Hepatocyte (in vitro differentiated cells): ENCODE results near the gene RBAK. TPM values are rescaled to one million over a fixed set of nuclear protein-coding genes. Genes with fewer than 3 reads are reported as not detected.
"Not testable (repeated sequence)": the region's sequence is repeated elsewhere in the genome, so short reads cannot be mapped to it uniquely, and the experiment has no call there.

Source experiments
- DNase-seq: peaks from one replicate; pipeline ENCODE4 v3.0.0-alpha.2; 2016; ENCODE audit warnings: low spot score
- H2AFZ ChIP-seq: fragments of 200-600 bp; sonication (generic); 2 replicates; pipeline ENCODE4 v1.6.0; 2016; ENCODE audit warnings: antibody characterized with exemption, mild to moderate bottlenecking
- H3K27ac ChIP-seq: fragments of 200-600 bp; sonication (generic); 2 replicates; pipeline ENCODE4 v1.5.1; 2016; ENCODE audit warnings: mild to moderate bottlenecking
- H3K27me3 ChIP-seq: fragments of 200-600 bp; sonication (generic); 2 replicates; pipeline ENCODE4 v1.6.1; 2016
- H3K36me3 ChIP-seq: fragments of 200-600 bp; sonication (generic); replicated peaks from 2 replicates; pipeline ENCODE4 v1.5.1; 2016; ENCODE audit warnings: low read depth; ENCODE audit not compliant: insufficient read depth
- H3K4me1 ChIP-seq: fragments of 200-600 bp; sonication (generic); 2 replicates; pipeline ENCODE4 v1.5.1; 2016; ENCODE audit warnings: mild to moderate bottlenecking, moderate library complexity; ENCODE audit not compliant: insufficient read depth
- H3K4me2 ChIP-seq: fragments of 200-600 bp; sonication (generic); 2 replicates; pipeline ENCODE4 v1.6.0; 2016
- H3K4me3 ChIP-seq: fragments of 200-600 bp; sonication (generic); 2 replicates; pipeline ENCODE4 v1.5.1; 2016; ENCODE audit warnings: mild to moderate bottlenecking
- H3K79me2 ChIP-seq: fragments of 200-600 bp; sonication (generic); 2 replicates; pipeline ENCODE4 v1.6.0; 2017; ENCODE audit warnings: mild to moderate bottlenecking
- H3K9me2 ChIP-seq: fragments of 200-600 bp; sonication (generic); replicated peaks from 2 replicates; pipeline ENCODE4 v1.6.0; 2017; ENCODE audit warnings: mild to moderate bottlenecking; ENCODE audit not compliant: insufficient read depth
- H3K9me3 ChIP-seq: fragments of 200-600 bp; sonication (generic); 2 replicates; pipeline ENCODE4 v1.5.1; 2016; ENCODE audit warnings: low read depth, mild to moderate bottlenecking
- H4K20me1 ChIP-seq: fragments of 200-600 bp; sonication (generic); 2 replicates; pipeline ENCODE4 v1.6.0; 2016; ENCODE audit warnings: mild to moderate bottlenecking; ENCODE audit not compliant: insufficient read depth, poor library complexity, severe bottlenecking
- CTCF ChIP-seq: fragments of 200-600 bp; sonication (generic); IDR thresholded peaks from 2 replicates; pipeline ENCODE4 v1.5.1; 2016; ENCODE audit warnings: antibody characterized with exemption, mild to moderate bottlenecking; ENCODE audit not compliant: poor library complexity
- EZH2 ChIP-seq: fragments of 200-600 bp; sonication (generic); IDR thresholded peaks from 2 replicates; pipeline ENCODE4 v1.6.1; 2016; ENCODE audit warnings: antibody characterized with exemption, mild to moderate bottlenecking, borderline replicate concordance
- EZH2phosphoT487 ChIP-seq: fragments of 200-600 bp; sonication (generic); IDR thresholded peaks from one replicate; pipeline ENCODE4 v1.6.1; 2018; ENCODE audit warnings: antibody characterized with exemption, mild to moderate bottlenecking, low read depth, moderate library complexity; ENCODE audit not compliant: unreplicated experiment, severe bottlenecking
- WGBS: methylation state at CpG from one replicate; pipeline ENCODE4 v1.1.6; 2016; ENCODE audit warnings: low lambda C conversion rate; ENCODE audit errors: missing lambda C conversion rate; 5-methylcytosine and 5-hydroxymethylcytosine counted together
- polyA plus RNA-seq: library from polyadenylated mRNA; unstranded; fragments of >200 nt; fragmentation: Nextera tagmentation; extraction: Ambion mirVana; gene quantifications from 2 replicates; pipeline ENCODE4 v1.2.1, GENCODE V29; 2016
- total RNA-seq: library from RNA; depleted of rRNA; stranded (reverse); fragments of >200 nt; gene quantifications from 2 replicates; pipeline ENCODE4 v1.2.3, GENCODE V29; 2014

Gene RBAK
- total and polyA plus RNA-seq, 2 experiments from 2014 or later = 5.2 to 10.9 TPM

GRCh38 chr7:5005066-5005465, 40.6 kb upstream of the RBAK start:
- no peak overlapping the region for H3K4me2 ChIP-seq
- no peak overlapping the region for H2AFZ ChIP-seq
- DNase-seq = no peak
- H3K9me2 ChIP-seq = no peaks in the 10 kb centered on the region
- no peaks in the 10 kb centered on the region for H3K4me1 ChIP-seq
- WGBS = 75% methylated on average over 1 of the region's 1 CpG
- H3K36me3 ChIP-seq = no peaks in the 10 kb centered on the region
- no peaks in the 10 kb centered on the region for H3K79me2 ChIP-seq
- H3K27ac ChIP-seq = no peak overlapping the region
- TF ChIP-seq CTCF (no peak), EZH2phosphoT487 (no peak), EZH2 (no peak)
- H4K20me1 ChIP-seq = no peaks in the 10 kb centered on the region
- H3K27me3 ChIP-seq = no peaks in the 10 kb centered on the region
- no peaks in the 10 kb centered on the region for H3K9me3 ChIP-seq
- H3K4me3 ChIP-seq = no peak overlapping the region

GRCh38 chr7:5012985-5013384, 32.7 kb upstream of the RBAK start:
- Histone ChIP-seq H3K27ac (no peak overlapping the region), H3K27me3 (no peaks in the 10 kb centered on the region), H3K79me2 (no peaks in the 10 kb centered on the region), H3K9me2 (no peaks in the 10 kb centered on the region), H3K4me2 (no peak overlapping the region), H3K4me1 (no peaks in the 10 kb centered on the region), H4K20me1 (no peaks in the 10 kb centered on the region), H3K9me3 (no peaks in the 10 kb centered on the region), H3K36me3 (no peaks in the 10 kb centered on the region), H2AFZ (no peak overlapping the region), H3K4me3 (no peak overlapping the region)
- 96% methylated on average over 7 of the region's 7 CpGs for WGBS
- TF ChIP-seq EZH2phosphoT487 (no peak), CTCF (no peak), EZH2 (no peak)
- DNase-seq = no peak

- not testable (repeated sequence) for H3K27ac ChIP-seq, H3K9me2 ChIP-seq, H3K9me3 ChIP-seq, H4K20me1 ChIP-seq, DNase-seq, H3K4me2 ChIP-seq, H3K4me3 ChIP-seq, H3K36me3 ChIP-seq, H2AFZ ChIP-seq, H3K27me3 ChIP-seq, H3K79me2 ChIP-seq, H3K4me1 ChIP-seq
- WGBS = 90% methylated on average over 6 of the region's 6 CpGs
Measured at GRCh38 chr7:5015936-5016335, 29.7 kb upstream of the RBAK start.

- not testable (repeated sequence) for H3K27me3 ChIP-seq, H3K9me2 ChIP-seq, H3K36me3 ChIP-seq, H3K4me1 ChIP-seq, DNase-seq, H3K79me2 ChIP-seq, H3K4me2 ChIP-seq, H3K27ac ChIP-seq, H2AFZ ChIP-seq, H4K20me1 ChIP-seq, H3K4me3 ChIP-seq, H3K9me3 ChIP-seq
- 93% methylated on average over 12 of the region's 12 CpGs for WGBS
Measured at GRCh38 chr7:5017626-5018025, 28.0 kb upstream of the RBAK start.

- Histone ChIP-seq H3K4me2 (no peak overlapping the region), H3K9me2 (no peaks in the 10 kb centered on the region), H2AFZ (no peak overlapping the region), H3K9me3 (no peaks in the 10 kb centered on the region), H3K27ac (no peak overlapping the region), H4K20me1 (no peaks in the 10 kb centered on the region), H3K79me2 (no peaks in the 10 kb centered on the region), H3K4me1 (no peaks in the 10 kb centered on the region), H3K4me3 (no peak overlapping the region), H3K27me3 (no peaks in the 10 kb centered on the region), H3K36me3 (no peaks in the 10 kb centered on the region)
- no peak for DNase-seq
- TF ChIP-seq EZH2 (no peak), EZH2phosphoT487 (no peak), CTCF (no peak)
- WGBS = 97% methylated on average over 9 of the region's 9 CpGs
Measured at GRCh38 chr7:5020098-5020497, 25.6 kb upstream of the RBAK start.

GRCh38 chr7:5020976-5021550, 24.6 kb upstream of the RBAK start:
- not testable (repeated sequence) for H3K27ac ChIP-seq, H3K79me2 ChIP-seq, H3K27me3 ChIP-seq, H4K20me1 ChIP-seq, H3K36me3 ChIP-seq, H3K9me3 ChIP-seq, H3K9me2 ChIP-seq, H3K4me2 ChIP-seq, H2AFZ ChIP-seq, H3K4me3 ChIP-seq, H3K4me1 ChIP-seq, DNase-seq
- 97% methylated on average over 14 of the region's 14 CpGs for WGBS
